HepG2 (cell line): Measurements from ENCODE around the gene MEF2A.

Experiments used
- CTCF ChIP-seq: sonication (generic); formaldehyde crosslinking; IDR thresholded peaks from 2 replicates; pipeline ENCODE4 v1.5.0; 2020; ENCODE audit warnings: mild to moderate bottlenecking, missing genetic modification reagents, moderate library complexity
- E2F1 ChIP-seq: sonication (generic); formaldehyde crosslinking; IDR thresholded peaks from 2 replicates; pipeline ENCODE4 v1.5.0; 2020; ENCODE audit warnings: missing genetic modification reagents
- EP300 ChIP-seq, 3 experiments: sonication (generic) in 1 of 3; formaldehyde crosslinking in 1 of 3; IDR thresholded peaks; 2 replicates each; pipeline versions ENCODE4 v1.5.1 to v1.6.1; 2011 to 2020; ENCODE audit warnings: low read depth in 2 of 3, low read length in 2 of 3, borderline replicate concordance in 1 of 3, improper control_type of control experiment in 1 of 3, mild to moderate bottlenecking in 1 of 3, missing genetic modification reagents in 1 of 3, moderate library complexity in 1 of 3
- ESRRA ChIP-seq: sonication (generic); formaldehyde crosslinking; IDR thresholded peaks from 2 replicates; pipeline ENCODE4 v1.5.1; 2020; ENCODE audit warnings: mild to moderate bottlenecking, low read depth, missing genetic modification reagents
- ETS1 ChIP-seq: sonication (generic); formaldehyde crosslinking; IDR thresholded peaks from 2 replicates; pipeline ENCODE4 v1.4.0; 2020; ENCODE audit warnings: missing genetic modification reagents
- POLR2A ChIP-seq, 2 experiments: IDR thresholded peaks; 2 replicates each; pipeline ENCODE4 v1.6.1; 2011; ENCODE audit warnings: low read depth in 2 of 2, low read length in 2 of 2, mild to moderate bottlenecking in 1 of 2, moderate library complexity in 1 of 2; ENCODE audit not compliant: insufficient read depth in 1 of 2
- POLR2AphosphoS5 ChIP-seq: IDR thresholded peaks from 2 replicates; pipeline ENCODE4 v1.6.1; 2012; ENCODE audit warnings: low read depth, low read length
- ZNF224 ChIP-seq: sonication (generic); formaldehyde crosslinking; IDR thresholded peaks from 2 replicates; pipeline ENCODE4 v1.5.0; 2020; ENCODE audit warnings: mild to moderate bottlenecking, missing genetic modification reagents
- ZNF317 ChIP-seq: sonication (generic); formaldehyde crosslinking; IDR thresholded peaks from 2 replicates; pipeline ENCODE4 v1.5.0; 2020; ENCODE audit warnings: mild to moderate bottlenecking, missing genetic modification reagents
- TF ChIP-seq, protein P1 (sequence below): sonication (generic); formaldehyde crosslinking; IDR thresholded peaks from 2 replicates; pipeline ENCODE4 v1.9.0; 2021; ENCODE audit warnings: missing genetic modification reagents, borderline replicate concordance

GRCh38 chr15:99550077-99550476, 15.7 kb upstream of the MEF2A start:
- TF ChIP-seq ZNF317 (no peak), EP300 (IDR thresholded peaks at IDR 0.05; ENCODE audit: low read depth in 2 of 2, low read length in 2 of 2) (no peak), EP300 (CRISPR knock-in tag; IDR thresholded peaks at IDR 0.05; ENCODE audit: borderline replicate concordance) (no peak), POLR2AphosphoS5 (no peak), CTCF (CRISPR knock-in tag) (no peak), POLR2A (IDR thresholded peaks at IDR 0.05; ENCODE audit: insufficient read depth in 1 of 2, low read depth in 2 of 2, low read length in 2 of 2) (no peak), ETS1 (CRISPR knock-in tag) (no peak), E2F1 (CRISPR knock-in tag) (no peak), ESRRA (CRISPR knock-in tag) (no peak), ZNF224 (CRISPR knock-in tag) (no peak)
- TF ChIP-seq, protein P1, sequence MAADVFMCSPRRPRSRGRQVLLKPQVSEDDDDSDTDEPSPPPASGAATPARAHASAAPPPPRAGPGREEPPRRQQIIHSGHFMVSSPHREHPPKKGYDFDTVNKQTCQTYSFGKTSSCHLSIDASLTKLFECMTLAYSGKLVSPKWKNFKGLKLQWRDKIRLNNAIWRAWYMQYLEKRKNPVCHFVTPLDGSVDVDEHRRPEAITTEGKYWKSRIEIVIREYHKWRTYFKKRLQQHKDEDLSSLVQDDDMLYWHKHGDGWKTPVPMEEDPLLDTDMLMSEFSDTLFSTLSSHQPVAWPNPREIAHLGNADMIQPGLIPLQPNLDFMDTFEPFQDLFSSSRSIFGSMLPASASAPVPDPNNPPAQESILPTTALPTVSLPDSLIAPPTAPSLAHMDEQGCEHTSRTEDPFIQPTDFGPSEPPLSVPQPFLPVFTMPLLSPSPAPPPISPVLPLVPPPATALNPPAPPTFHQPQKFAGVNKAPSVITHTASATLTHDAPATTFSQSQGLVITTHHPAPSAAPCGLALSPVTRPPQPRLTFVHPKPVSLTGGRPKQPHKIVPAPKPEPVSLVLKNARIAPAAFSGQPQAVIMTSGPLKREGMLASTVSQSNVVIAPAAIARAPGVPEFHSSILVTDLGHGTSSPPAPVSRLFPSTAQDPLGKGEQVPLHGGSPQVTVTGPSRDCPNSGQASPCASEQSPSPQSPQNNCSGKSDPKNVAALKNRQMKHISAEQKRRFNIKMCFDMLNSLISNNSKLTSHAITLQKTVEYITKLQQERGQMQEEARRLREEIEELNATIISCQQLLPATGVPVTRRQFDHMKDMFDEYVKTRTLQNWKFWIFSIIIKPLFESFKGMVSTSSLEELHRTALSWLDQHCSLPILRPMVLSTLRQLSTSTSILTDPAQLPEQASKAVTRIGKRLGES: no peak
